ENCODE measurements around the gene C10orf53.

The C10orf53 gene

GRCh38 chr10:49735161-49735560 lies 55.7 kb downstream of the C10orf53 start:
- H3K4me1 Mint-ChIP-seq = no peaks in the 10 kb centered on the region
- no peak for DNase-seq
- H3K36me3 Mint-ChIP-seq (ENCODE audit: low read depth) = no peaks in the 10 kb centered on the region

DNA sequence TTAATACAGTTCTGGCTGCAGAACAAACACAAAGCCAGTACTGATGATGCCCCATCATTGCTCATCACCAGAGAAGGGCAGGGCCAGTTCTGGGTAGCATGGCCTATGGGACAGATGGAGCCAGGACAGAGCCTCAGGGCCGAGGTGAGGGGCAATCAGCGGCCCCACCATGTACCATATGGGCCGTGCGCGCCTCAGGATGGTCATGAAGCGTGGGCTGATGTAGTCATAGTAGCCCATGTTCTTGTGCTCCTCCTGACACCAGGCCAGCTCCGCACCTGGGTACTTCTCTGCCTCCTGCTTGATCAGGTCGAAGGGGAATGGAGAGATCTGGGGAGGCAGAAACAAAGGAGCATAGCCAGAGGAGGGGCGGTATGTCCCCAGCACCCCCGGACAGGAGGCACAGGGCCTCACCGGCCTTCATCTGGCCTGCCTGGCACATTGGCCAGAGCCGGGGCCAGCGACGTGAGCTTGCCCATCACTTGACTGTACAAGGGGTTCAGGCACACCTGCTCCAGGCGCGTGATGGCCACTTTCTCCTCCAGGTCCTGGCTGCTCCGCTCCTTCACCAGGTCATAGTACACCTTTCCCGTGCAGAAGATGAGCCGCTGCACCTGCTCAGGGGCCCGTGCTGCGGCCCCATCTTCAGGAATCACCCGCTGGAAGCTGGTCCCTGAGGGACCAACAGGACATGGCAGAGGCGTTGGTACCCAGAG lies 56.6 kb downstream of the C10orf53 start:
- Mint-ChIP-seq H3K9me3 (no peaks in the 10 kb centered on the region), H3K36me3 (ENCODE audit: low read depth) (no peaks in the 10 kb centered on the region), H3K27ac (no peak overlapping the region), H3K4me1 (no peaks in the 10 kb centered on the region), H3K27me3 (no peaks in the 10 kb centered on the region), H3K4me3 (no peak overlapping the region)
- ATAC-seq = no peak
- DNase-seq = no peak

More at GRCh38 chr10:49735161-49735560, 55.7 kb downstream of the C10orf53 start:
- Mint-ChIP-seq H3K4me3 (no peak overlapping the region), H3K27ac (no peak overlapping the region), H3K9me3 (no peaks in the 10 kb centered on the region), H3K27me3 (no peaks in the 10 kb centered on the region)
- ATAC-seq = no peak

DNA sequence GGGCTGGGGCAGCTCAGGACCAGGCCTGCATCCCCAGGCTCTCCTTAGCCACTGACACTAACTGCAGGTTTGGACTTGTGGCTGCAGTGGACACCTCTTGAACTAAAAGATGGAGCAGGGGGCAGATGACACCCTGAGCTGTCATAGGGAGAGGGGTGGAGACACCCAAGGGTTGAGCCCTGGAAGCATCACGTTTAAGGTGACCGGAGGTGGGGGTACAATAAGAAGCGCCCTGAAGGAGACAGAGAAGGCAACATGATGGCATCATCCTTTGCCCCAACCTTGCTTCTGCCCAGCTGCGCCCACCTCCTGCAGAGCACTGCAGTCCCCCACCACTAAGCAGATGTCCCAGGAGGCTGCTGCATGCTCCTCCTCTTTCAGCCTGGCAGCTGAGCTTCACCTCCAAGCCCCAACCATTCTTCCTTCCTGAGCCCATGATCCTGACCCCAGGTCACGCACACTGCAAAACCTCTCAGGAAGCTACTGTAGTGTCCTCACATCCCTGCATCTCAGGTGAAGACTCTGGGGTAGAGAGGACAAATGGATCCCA lies 57.2 kb downstream of the C10orf53 start:
- Mint-ChIP-seq H3K4me3 (no peak overlapping the region), H3K4me1 (no peaks in the 10 kb centered on the region), H3K36me3 (ENCODE audit: low read depth) (no peaks in the 10 kb centered on the region), H3K27me3 (no peaks in the 10 kb centered on the region), H3K27ac (no peak overlapping the region), H3K9me3 (no peaks in the 10 kb centered on the region)
- DNase-seq (no peak), ATAC-seq (no peak)

DNA sequence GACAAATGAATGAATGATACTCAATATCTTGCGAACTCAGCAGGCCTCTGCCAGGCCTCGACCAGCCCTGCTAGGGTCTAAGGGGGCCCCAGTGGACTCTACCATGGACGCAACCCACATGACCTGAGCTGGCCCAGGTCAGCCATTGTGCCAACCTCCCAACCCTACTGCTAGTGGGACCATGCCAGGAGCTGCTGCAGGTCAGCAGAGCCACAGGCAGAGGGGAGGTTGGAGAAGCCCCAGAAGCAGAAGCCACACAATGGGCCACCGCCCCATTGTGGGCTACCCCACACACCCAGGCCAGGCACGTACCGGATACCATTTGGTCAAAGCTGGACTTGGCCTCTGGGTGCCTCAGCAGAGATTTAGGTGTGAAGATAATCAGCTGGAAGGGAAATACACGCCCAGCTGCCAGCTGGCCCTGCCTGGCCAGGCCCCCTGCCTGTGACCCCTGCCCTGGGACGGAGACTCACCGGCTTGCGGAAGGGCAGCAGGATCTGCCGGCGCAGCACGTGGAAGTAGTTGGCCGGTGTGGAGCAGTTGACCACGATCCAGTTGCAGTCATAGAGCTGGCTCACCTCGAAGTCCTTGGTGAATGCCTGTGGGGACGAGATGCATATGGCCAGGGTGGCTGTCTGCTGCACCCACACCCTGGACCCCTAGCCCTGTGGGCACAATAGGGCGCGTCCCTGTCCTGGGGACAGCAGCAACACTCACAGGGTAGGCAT lies 58.2 kb downstream of the C10orf53 start:
- Mint-ChIP-seq H3K4me3 (no peak overlapping the region), H3K27ac (no peak overlapping the region), H3K36me3 (ENCODE audit: low read depth) (no peaks in the 10 kb centered on the region), H3K27me3 (no peaks in the 10 kb centered on the region), H3K4me1 (no peaks in the 10 kb centered on the region), H3K9me3 (peaks cover 4% of the 10 kb centered on the region)
- DNase-seq (no peak), ATAC-seq (no peak)

GRCh38 chr10:49738616-49739360 lies 59.3 kb downstream of the C10orf53 start:
- H3K27ac Mint-ChIP-seq = no peak overlapping the region
- H3K36me3 Mint-ChIP-seq (ENCODE audit: low read depth) = no peaks in the 10 kb centered on the region
- ATAC-seq (no peak), DNase-seq (no peak)
- no peaks in the 10 kb centered on the region for H3K27me3 Mint-ChIP-seq
- H3K4me1 Mint-ChIP-seq = no peaks in the 10 kb centered on the region
- peaks cover 4% of the 10 kb centered on the region for H3K9me3 Mint-ChIP-seq
- no peak overlapping the region for H3K4me3 Mint-ChIP-seq

- no peaks in the 10 kb centered on the region for H3K27me3 Mint-ChIP-seq
Measured at GRCh38 chr10:49739426-49739825, 60.0 kb downstream of the C10orf53 start.

DNA sequence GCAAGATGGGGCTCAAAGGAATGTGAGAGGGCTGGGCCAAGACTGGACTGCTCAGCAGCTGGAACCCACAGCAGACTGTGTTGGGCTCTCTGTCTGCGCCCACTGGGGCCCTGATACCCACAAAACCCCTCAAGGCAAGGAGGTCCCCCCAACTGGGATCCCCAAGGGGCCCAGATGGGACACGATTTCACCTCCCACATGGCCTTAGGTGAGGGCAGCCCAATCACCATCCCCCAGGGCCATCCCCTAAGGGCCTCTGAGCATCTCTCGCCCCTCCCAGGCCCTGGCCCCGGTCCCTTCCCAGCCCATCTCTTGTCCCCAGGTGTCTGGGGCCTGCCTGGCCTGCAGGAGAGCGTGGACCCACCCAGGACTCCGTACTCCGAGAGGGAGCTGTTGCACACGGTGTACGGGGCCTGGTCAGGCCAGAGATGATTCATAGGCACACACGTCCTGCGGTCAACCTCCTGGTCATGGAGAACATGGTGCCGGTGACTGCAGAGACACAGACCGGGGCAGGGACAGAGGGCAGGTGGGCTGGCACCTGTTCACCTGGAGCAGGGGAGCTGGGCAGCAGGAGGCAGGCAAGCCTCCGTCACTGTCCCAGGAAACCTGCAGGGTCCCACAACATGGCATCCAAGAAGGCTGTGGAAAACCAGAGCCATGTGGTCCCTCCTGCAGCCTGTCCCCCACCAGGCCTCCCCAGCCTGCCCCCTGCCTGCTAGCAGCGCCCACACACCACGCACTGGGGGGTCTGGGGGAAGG lies 61.1 kb downstream of the C10orf53 start:
- ATAC-seq (no peak), DNase-seq (no peak)
- peaks cover 4% of the 10 kb centered on the region for H3K9me3 Mint-ChIP-seq
- H3K27ac Mint-ChIP-seq = no peak overlapping the region
- H3K4me1 Mint-ChIP-seq = no peaks in the 10 kb centered on the region
- H3K36me3 Mint-ChIP-seq (ENCODE audit: low read depth) = no peaks in the 10 kb centered on the region
- no peaks in the 10 kb centered on the region for H3K27me3 Mint-ChIP-seq
- no peak overlapping the region for H3K4me3 Mint-ChIP-seq

More at GRCh38 chr10:49739426-49739825, 60.0 kb downstream of the C10orf53 start:
- H3K9me3 Mint-ChIP-seq = peaks cover 4% of the 10 kb centered on the region
- H3K4me1 Mint-ChIP-seq = no peaks in the 10 kb centered on the region
- H3K27ac Mint-ChIP-seq = no peak overlapping the region
- DNase-seq = no peak
- ATAC-seq = no peak
- H3K36me3 Mint-ChIP-seq (ENCODE audit: low read depth) = no peaks in the 10 kb centered on the region
- no peak overlapping the region for H3K4me3 Mint-ChIP-seq

DNA sequence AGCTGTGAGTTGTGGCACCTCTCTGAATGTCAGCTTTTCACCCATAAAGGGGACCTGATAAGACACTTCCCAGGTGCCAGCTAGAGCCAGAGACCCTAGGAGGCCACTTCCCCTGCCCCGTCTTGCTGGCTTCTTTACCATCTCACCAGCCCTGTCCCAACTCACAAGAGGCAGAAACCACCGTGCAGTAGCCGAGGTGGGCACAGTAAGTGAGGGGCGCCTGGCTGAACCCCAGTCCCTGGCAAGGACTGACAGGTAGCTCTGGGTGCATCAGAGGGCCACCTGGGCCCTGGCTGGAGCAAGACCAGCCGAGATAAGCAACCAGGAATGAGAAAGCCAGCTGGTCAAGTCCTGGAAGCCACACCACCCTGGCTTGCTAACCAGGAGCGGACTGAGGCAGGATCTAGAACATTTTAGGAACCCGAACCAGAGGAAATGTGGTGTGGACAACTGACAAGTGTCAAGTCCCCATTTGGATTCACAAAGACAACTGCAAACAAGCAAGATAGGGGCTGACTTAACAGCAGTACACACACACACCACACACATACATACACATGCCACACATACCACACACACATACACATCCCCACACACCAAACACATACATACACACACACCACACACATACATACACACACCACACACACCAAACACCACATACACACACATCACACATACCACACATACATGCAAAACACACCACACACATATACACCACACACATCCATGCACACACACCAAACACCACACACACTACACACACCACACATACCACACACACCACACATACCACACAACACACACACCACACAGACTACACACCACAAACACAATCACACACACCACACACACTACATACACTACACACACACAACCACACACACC lies 61.9 kb downstream of the C10orf53 start:
- Mint-ChIP-seq H3K9me3 (peaks cover 4% of the 10 kb centered on the region), H3K36me3 (ENCODE audit: low read depth) (no peaks in the 10 kb centered on the region), H3K4me1 (no peaks in the 10 kb centered on the region), H3K4me3 (no peak overlapping the region), H3K27me3 (no peaks in the 10 kb centered on the region), H3K27ac (no peak overlapping the region)
- DNase-seq (no peak), ATAC-seq (no peak)

DNA sequence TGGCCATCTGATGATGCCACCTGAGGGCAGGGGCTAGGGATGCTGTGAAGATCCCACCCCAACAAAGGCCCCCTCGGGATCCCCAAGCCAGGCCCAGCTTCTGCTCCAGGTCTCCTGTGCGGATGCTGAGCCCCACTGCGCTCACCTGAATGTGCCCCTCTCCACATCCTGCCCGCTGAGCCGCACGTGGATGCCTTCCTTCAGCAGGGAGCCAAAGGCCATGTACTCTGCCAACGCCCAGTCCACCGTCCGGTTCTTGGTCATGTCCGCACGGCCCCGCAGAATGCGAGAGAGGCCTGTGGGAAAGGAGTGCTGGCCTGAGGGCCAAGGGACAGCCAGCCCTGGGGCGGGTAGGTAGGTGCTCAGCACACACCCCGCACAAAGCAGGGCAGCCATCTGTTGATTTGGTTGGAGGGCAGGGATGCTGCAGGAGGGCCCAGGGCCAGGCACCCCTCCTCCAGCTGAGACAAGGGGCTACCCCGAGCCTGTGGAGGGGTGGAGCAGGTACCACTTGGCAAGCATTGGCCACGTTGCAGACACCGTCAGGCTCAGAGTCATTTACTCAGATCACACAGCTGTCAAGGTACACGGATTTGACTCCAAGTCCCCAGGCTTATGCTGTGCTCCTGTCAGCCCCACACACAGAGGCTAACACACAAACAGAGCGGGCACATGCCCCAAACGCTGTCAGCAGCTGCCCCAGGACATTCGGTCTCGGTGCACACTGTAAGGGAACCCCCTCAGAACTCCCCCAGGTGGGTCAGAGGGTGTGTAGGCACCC lies 63.4 kb downstream of the C10orf53 start:
- no peak overlapping the region for H3K4me3 Mint-ChIP-seq
- no peaks in the 10 kb centered on the region for H3K36me3 Mint-ChIP-seq (ENCODE audit: low read depth)
- peaks cover 4% of the 10 kb centered on the region for H3K9me3 Mint-ChIP-seq
- H3K27ac Mint-ChIP-seq = no peak overlapping the region
- H3K27me3 Mint-ChIP-seq = no peaks in the 10 kb centered on the region
- no peak for DNase-seq
- H3K4me1 Mint-ChIP-seq = no peaks in the 10 kb centered on the region
- ATAC-seq = no peak

- Mint-ChIP-seq H3K27me3 (no peaks in the 10 kb centered on the region), H3K4me1 (no peaks in the 10 kb centered on the region), H3K36me3 (ENCODE audit: low read depth) (no peaks in the 10 kb centered on the region), H3K9me3 (peaks cover 4% of the 10 kb centered on the region), H3K4me3 (no peak overlapping the region), H3K27ac (no peak overlapping the region)
- ATAC-seq = no peak
- no peak for DNase-seq
Measured at GRCh38 chr10:49743464-49744075, 64.1 kb downstream of the C10orf53 start.

GRCh38 chr10:49744091-49744685 lies 64.7 kb downstream of the C10orf53 start:
- Mint-ChIP-seq H3K36me3 (ENCODE audit: low read depth) (no peaks in the 10 kb centered on the region), H3K4me1 (no peaks in the 10 kb centered on the region), H3K9me3 (peaks cover 4% of the 10 kb centered on the region), H3K27me3 (no peaks in the 10 kb centered on the region), H3K4me3 (no peak overlapping the region), H3K27ac (no peak overlapping the region)
- no peak for DNase-seq
- no peak for ATAC-seq

GRCh38 chr10:49744924-49745605 lies 65.6 kb downstream of the C10orf53 start:
- H3K4me3 Mint-ChIP-seq = no peak overlapping the region
- H3K36me3 Mint-ChIP-seq (ENCODE audit: low read depth) = no peaks in the 10 kb centered on the region
- no peak for ATAC-seq
- H3K27ac Mint-ChIP-seq = no peak overlapping the region
- DNase-seq = no peak
- H3K9me3 Mint-ChIP-seq = peaks cover 4% of the 10 kb centered on the region
- H3K27me3 Mint-ChIP-seq = no peaks in the 10 kb centered on the region
- H3K4me1 Mint-ChIP-seq = no peaks in the 10 kb centered on the region
